HG03039 (cell line): Measurements from ENCODE around the gene OR10H1.
"Not testable (repeated sequence)": the region's sequence is repeated elsewhere in the genome, so short reads cannot be mapped to it uniquely, and the experiment has no call there.

Source experiments
- ATAC-seq: cut with Tn5 transposase; IDR thresholded peaks from one replicate; pipeline ENCODE4 v1.9.1; 2021; ENCODE audit warnings: mild to moderate bottlenecking, moderate library complexity; ENCODE audit not compliant: unreplicated experiment

OR10H1 gene

GRCh38 chr19:15775249-15775648, 40.2 kb downstream of the OR10H1 start:
- ATAC-seq = no peak

GRCh38 chr19:15774159-15774558, 41.3 kb downstream of the OR10H1 start:
- not testable (repeated sequence) for ATAC-seq

DNA sequence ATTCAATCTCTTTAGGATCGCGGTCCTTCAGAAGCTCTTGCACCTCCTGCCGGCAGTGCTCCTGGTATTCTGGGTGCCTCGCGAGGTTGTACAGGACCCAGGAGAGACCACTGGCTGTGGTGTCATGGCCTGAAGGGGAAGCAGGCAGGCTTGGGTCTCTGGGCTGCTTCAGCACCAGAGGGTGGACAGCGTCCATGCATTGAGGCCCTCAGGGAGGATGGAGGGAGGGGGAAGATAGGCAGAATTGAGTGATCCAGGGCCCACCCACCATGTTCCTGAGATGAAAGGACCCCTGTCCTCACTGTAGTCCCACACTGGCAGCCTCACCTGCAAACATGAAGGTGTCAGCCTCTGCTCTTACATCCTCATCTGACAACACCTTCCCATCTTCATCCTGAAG, 45.9 kb downstream of the OR10H1 start:
- no peak for ATAC-seq

- no peak for ATAC-seq
These were observed 55.4 kb downstream of the OR10H1 start for GRCh38 chr19:15759962-15760565.

DNA sequence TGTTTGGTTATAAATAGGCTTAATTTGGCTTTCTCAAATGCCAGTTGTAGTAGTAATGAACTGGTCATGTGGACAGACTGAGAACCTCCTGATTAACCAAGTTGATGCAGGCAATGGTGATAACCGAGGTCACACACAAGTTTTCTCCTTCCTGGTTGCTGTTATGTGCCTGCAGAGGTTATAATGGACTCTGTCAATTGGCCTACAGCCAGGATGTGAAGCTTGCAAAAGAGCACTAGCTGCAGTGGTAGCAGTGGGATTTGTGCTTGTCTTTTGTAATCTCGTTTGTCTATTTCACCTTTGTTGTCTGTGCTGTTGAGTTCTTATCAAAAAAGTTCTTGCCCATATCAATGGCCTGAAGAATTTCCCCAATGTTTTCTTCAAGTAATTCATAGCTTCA, 57.1 kb downstream of the OR10H1 start:
- ATAC-seq = no peak
